Mucosa of rectum (tissue), 2 donors: ENCODE data around the gene TBC1D1.

Experiments used
- H3K27ac ChIP-seq, 2 donors: one replicate each; pipeline ENCODE4 v1.7.0; 2013; ENCODE audit warnings: inconsistent platforms in 2 of 2, low read depth in 2 of 2, low read length in 2 of 2
- H3K27me3 ChIP-seq, 2 donors: one replicate each; pipeline ENCODE4 v1.7.0; 2013; ENCODE audit warnings: low read length in 2 of 2; ENCODE audit not compliant: control insufficient read depth in 2 of 2, insufficient read depth in 2 of 2
- H3K36me3 ChIP-seq, 2 donors: one replicate each; pipeline ENCODE4 v1.7.0; 2013; ENCODE audit warnings: low read length in 2 of 2; ENCODE audit not compliant: control insufficient read depth in 2 of 2, insufficient read depth in 2 of 2
- H3K4me1 ChIP-seq, 2 donors: one replicate each; pipeline ENCODE4 v1.7.0; 2013; ENCODE audit warnings: low read length in 2 of 2, mild to moderate bottlenecking in 1 of 2; ENCODE audit not compliant: control insufficient read depth in 2 of 2, insufficient read depth in 2 of 2
- H3K4me3 ChIP-seq, 2 donors: one replicate each; pipeline ENCODE4 v1.7.0; 2013; ENCODE audit warnings: low read length in 2 of 2
- H3K9ac ChIP-seq, 2 donors: one replicate each; pipeline ENCODE4 v1.7.0; 2013; ENCODE audit warnings: low read length in 2 of 2, low read depth in 1 of 2, mild to moderate bottlenecking in 1 of 2
- H3K9me3 ChIP-seq, 2 donors: one replicate each; pipeline ENCODE4 v1.7.0; 2013; ENCODE audit warnings: low read length in 2 of 2; ENCODE audit not compliant: control insufficient read depth in 2 of 2
- donor health status: healthy.
- donor health status: Normal muscosa, but diverticular disease.

Gene TBC1D1

DNA sequence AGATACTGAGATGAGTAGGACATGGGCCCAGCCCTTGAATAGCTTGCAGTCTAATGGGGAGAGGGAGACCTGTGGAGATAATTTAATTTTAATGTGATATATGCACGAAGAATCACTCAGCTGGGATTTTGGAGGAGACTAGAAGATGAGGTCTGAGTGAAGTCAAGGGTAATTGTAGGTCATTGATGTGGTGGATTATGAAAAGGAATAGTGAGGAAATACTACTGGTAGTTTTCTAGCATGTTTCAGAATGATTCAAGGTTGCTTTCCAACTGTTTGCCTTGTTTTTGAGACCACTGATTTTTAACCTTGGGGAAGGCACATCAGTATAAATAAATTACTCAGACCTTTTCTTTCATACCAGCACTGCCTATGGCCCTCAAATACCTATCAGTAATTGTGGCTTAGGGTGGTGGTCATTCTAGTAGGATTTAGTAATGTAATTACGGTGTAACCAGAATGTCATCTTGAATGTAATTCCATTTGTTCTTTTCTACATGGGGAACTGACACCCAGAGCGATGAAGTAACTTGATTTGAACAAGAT, 94.9 kb downstream of the TBC1D1 start:
- H3K4me1 ChIP-seq, result peaks cover 0 to 6% of the 10 kb centered on the region in 2 donors
- no peaks in the 10 kb centered on the region for H3K27me3 ChIP-seq
- no peaks in the 10 kb centered on the region for H3K36me3 ChIP-seq
- no peak overlapping the region for H3K9ac ChIP-seq
- no peaks in the 10 kb centered on the region for H3K9me3 ChIP-seq
- H3K27ac ChIP-seq, result no peak overlapping the region
- H3K4me3 ChIP-seq, result no peak overlapping the region

GRCh38 chr4:37988670-37989069, 97.8 kb downstream of the TBC1D1 start:
- Histone ChIP-seq H3K4me1 (peaks cover 0 to 3% of the 10 kb centered on the region in 2 donors), H3K4me3 (no peak overlapping the region), H3K9me3 (no peaks in the 10 kb centered on the region), H3K27me3 (no peaks in the 10 kb centered on the region), H3K9ac (no peak overlapping the region), H3K27ac (no peak overlapping the region), H3K36me3 (no peaks in the 10 kb centered on the region)

GRCh38 chr4:37989398-37990260, 98.7 kb downstream of the TBC1D1 start:
- Histone ChIP-seq H3K4me1 (peaks cover 0 to 3% of the 10 kb centered on the region in 2 donors), H3K27ac (peak overlapping the region; percentile 9 to 27), H3K4me3 (no peak overlapping the region), H3K27me3 (no peaks in the 10 kb centered on the region), H3K36me3 (no peaks in the 10 kb centered on the region), H3K9me3 (no peaks in the 10 kb centered on the region), H3K9ac (no peak overlapping the region)

GRCh38 chr4:37990731-37991245, 99.9 kb downstream of the TBC1D1 start:
- Histone ChIP-seq H3K9me3 (no peaks in the 10 kb centered on the region), H3K27ac (no peak overlapping the region), H3K27me3 (no peaks in the 10 kb centered on the region), H3K4me1 (peaks cover 0 to 4% of the 10 kb centered on the region in 2 donors), H3K36me3 (no peaks in the 10 kb centered on the region), H3K4me3 (no peak overlapping the region), H3K9ac (no peak overlapping the region)

GRCh38 chr4:37991623-37992410, 100.9 kb downstream of the TBC1D1 start:
- H3K27ac ChIP-seq, result no peak overlapping the region

DNA sequence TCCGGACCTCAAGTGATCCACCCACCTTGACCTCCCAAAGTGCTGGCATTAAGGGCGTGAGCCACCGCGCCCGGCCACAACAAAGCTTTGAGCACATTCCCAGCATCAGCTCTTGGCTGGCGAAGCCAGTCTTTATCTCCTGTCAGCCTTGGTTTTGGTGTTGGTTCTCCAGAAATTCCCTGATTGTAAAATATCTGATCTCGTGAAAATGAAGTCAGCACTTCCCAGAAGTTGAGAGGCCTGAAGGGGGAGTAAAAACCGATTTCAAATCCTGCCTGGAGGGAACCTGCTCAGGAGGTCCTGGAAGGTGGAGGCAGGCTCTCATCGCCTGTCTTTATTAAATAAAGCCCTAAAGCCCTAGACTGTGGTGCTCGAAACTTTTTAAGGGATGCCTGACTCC, 102.9 kb downstream of the TBC1D1 start:
- Histone ChIP-seq H3K4me3 (no peak overlapping the region), H3K27me3 (no peaks in the 10 kb centered on the region), H3K36me3 (no peaks in the 10 kb centered on the region), H3K4me1 (peaks cover 0 to 7% of the 10 kb centered on the region in 2 donors), H3K27ac (no peak overlapping the region), H3K9me3 (no peaks in the 10 kb centered on the region), H3K9ac (no peak overlapping the region)

More at GRCh38 chr4:37991623-37992410, 100.9 kb downstream of the TBC1D1 start:
- peaks cover 0 to 7% of the 10 kb centered on the region in 2 donors for H3K4me1 ChIP-seq
- H3K4me3 ChIP-seq, result no peak overlapping the region
- no peaks in the 10 kb centered on the region for H3K36me3 ChIP-seq
- no peak overlapping the region for H3K9ac ChIP-seq
- H3K9me3 ChIP-seq, result no peaks in the 10 kb centered on the region
- no peaks in the 10 kb centered on the region for H3K27me3 ChIP-seq

DNA sequence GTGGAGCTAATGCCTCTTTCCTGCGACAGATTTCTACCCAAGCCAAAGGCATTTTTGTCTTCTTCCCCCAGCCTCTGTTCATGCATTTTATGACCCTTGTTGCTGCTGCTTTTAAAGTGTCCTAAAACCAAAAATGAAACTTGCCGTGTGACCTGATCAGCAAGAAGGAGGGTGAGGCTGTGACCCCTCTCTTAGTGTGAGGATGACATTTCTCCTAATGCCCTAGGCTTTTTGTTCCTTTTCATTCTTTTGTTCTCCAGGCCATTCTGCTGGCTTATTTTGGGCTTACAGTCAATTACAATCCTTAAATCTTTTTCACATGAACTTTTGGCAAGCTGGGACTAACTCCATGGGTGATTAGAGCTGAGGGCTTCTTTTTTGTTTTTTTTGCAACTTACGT, 103.7 kb downstream of the TBC1D1 start:
- no peaks in the 10 kb centered on the region for H3K9me3 ChIP-seq
- no peak overlapping the region for H3K4me3 ChIP-seq
- H3K9ac ChIP-seq, result no peak overlapping the region
- no peaks in the 10 kb centered on the region for H3K36me3 ChIP-seq
- H3K4me1 ChIP-seq, result peaks cover 0 to 7% of the 10 kb centered on the region in 2 donors
- H3K27ac ChIP-seq, result no peak overlapping the region
- no peaks in the 10 kb centered on the region for H3K27me3 ChIP-seq

DNA sequence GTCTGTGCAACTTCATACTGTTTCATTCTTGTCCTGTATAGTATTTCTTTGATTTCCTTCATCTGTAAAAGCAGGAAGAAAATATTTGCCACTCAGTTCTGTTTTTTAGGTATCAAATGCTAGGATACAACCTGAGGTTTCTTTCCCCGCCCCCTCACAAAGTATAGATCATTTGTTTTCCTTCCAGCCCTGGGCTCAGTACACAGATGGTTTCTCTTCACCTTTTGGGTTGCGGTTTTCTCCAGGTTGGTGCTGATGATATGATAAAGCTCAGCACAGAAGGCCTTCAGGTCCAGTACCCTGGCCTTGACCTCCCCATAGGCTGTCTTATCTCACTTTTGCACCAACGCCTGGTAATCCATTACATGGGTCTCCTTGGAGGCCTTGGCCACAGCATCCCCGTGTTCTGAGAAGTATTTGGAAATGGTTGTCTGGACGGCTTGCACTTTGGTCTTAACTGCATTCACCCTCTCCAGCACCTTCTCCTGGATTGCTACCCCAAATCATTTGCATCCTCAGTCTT, 104.5 kb downstream of the TBC1D1 start:
- no peak overlapping the region for H3K9ac ChIP-seq
- no peaks in the 10 kb centered on the region for H3K27me3 ChIP-seq
- H3K9me3 ChIP-seq, result no peaks in the 10 kb centered on the region
- no peaks in the 10 kb centered on the region for H3K36me3 ChIP-seq
- no peak overlapping the region for H3K4me3 ChIP-seq
- peaks cover 0 to 6% of the 10 kb centered on the region in 2 donors for H3K4me1 ChIP-seq
- no peak overlapping the region for H3K27ac ChIP-seq

GRCh38 chr4:37995981-37996775, 105.3 kb downstream of the TBC1D1 start:
- H3K9me3 ChIP-seq, result no peaks in the 10 kb centered on the region
- H3K4me1 ChIP-seq, result peaks cover 0 to 4% of the 10 kb centered on the region in 2 donors
- no peaks in the 10 kb centered on the region for H3K36me3 ChIP-seq
- no peak overlapping the region for H3K9ac ChIP-seq
- H3K4me3 ChIP-seq, result no peak overlapping the region
- no peaks in the 10 kb centered on the region for H3K27me3 ChIP-seq
- no peak overlapping the region for H3K27ac ChIP-seq
